Activated T-helper 9 cell treated with anti-CD3 and anti-CD28 coated beads, Interleukin-2, amount 50 U/mL, for 16 hours (primary cell): ENCODE results near the gene ZBTB6.
"Not testable (repeated sequence)": the region's sequence is repeated elsewhere in the genome, so short reads cannot be mapped to it uniquely, and the experiment has no call there.

Experiments
- DNase-seq: peaks from one replicate; pipeline ENCODE4 v3.0.0-alpha.2; 2020; ENCODE audit warnings: low read depth

ZBTB6 gene

GRCh38 chr9:122923947-122924346, 10.8 kb upstream of the ZBTB6 start:
- DNase-seq: no peak

- DNase-seq: no peak
Observed at GRCh38 chr9:122922713-122923112, 9.6 kb upstream of the ZBTB6 start.

- no peak for DNase-seq
Observed at GRCh38 chr9:122918310-122918709, 5.2 kb upstream of the ZBTB6 start.

GRCh38 chr9:122912671-122912963, 506 bp downstream of the ZBTB6 start:
- no peak for DNase-seq

GRCh38 chr9:122906122-122906521, 7.0 kb downstream of the ZBTB6 start:
- DNase-seq: not testable (repeated sequence)

- DNase-seq: peak; percentile 93
Observed at GRCh38 chr9:122904823-122905710, 8.1 kb downstream of the ZBTB6 start, which contains the start of gene RC3H2. TSS of gene RC3H2 (minus strand) at chr9:122905359. CDS start at chr9:122897509, 7,850 bp downstream.

GRCh38 chr9:122904466-122904822, 8.7 kb downstream of the ZBTB6 start:
- peak; percentile 5 for DNase-seq

GRCh38 chr9:122900791-122901190, 12.3 kb downstream of the ZBTB6 start:
- no peak for DNase-seq

GRCh38 chr9:122897969-122898368, 15.2 kb downstream of the ZBTB6 start:
- no peak for DNase-seq

GRCh38 chr9:122888480-122888879, 24.6 kb downstream of the ZBTB6 start:
- DNase-seq: no peak

- no peak for DNase-seq
Observed at GRCh38 chr9:122883125-122883524, 30.0 kb downstream of the ZBTB6 start.

- DNase-seq: no peak
Observed at GRCh38 chr9:122879443-122879842, 33.7 kb downstream of the ZBTB6 start.

GRCh38 chr9:122875523-122875922, 37.6 kb downstream of the ZBTB6 start:
- DNase-seq: no peak

- not testable (repeated sequence) for DNase-seq
Observed at GRCh38 chr9:122867276-122867675, 45.8 kb downstream of the ZBTB6 start.

- DNase-seq: no peak
Observed at GRCh38 chr9:122866079-122866478, 47.0 kb downstream of the ZBTB6 start.

GRCh38 chr9:122865300-122865699, 47.8 kb downstream of the ZBTB6 start:
- no peak for DNase-seq

- DNase-seq: no peak
Observed at GRCh38 chr9:122863407-122863806, 49.7 kb downstream of the ZBTB6 start.

GRCh38 chr9:122860319-122861142, 52.6 kb downstream of the ZBTB6 start:
- no peak for DNase-seq
